Subcutaneous abdominal adipose tissue (tissue), 5 donors: ENCODE results near the gene ARF6.
"Not testable (repeated sequence)": the region's sequence is repeated elsewhere in the genome, so short reads cannot be mapped to it uniquely, and the experiment has no call there.

Experiments used
- H3K27ac ChIP-seq: one replicate; pipeline ENCODE4 v1.7.0; 2013; ENCODE audit warnings: low read depth, mild to moderate bottlenecking, inconsistent platforms, low read length, moderate library complexity
- H3K27me3 ChIP-seq, 5 donors: one replicate each; pipeline ENCODE4 v1.7.0; 2013; ENCODE audit warnings: low read length in 5 of 5, inconsistent platforms in 1 of 5; ENCODE audit not compliant: control insufficient read depth in 5 of 5, insufficient read depth in 4 of 5
- H3K36me3 ChIP-seq, 5 donors: one replicate each; pipeline ENCODE4 v1.7.0; 2013; ENCODE audit warnings: low read length in 5 of 5; ENCODE audit not compliant: control insufficient read depth in 5 of 5, insufficient read depth in 5 of 5
- H3K4me1 ChIP-seq, 5 donors: one replicate each; pipeline ENCODE4 v1.7.0; 2013; ENCODE audit warnings: low read length in 5 of 5, mild to moderate bottlenecking in 3 of 5, moderate library complexity in 1 of 5; ENCODE audit not compliant: control insufficient read depth in 5 of 5, insufficient read depth in 5 of 5
- H3K4me3 ChIP-seq, 5 donors: one replicate each; pipeline ENCODE4 v1.7.0; 2013; ENCODE audit warnings: low read length in 5 of 5, low read depth in 1 of 5
- H3K9ac ChIP-seq, 5 donors: one replicate each; pipeline ENCODE4 v1.7.0; 2013; ENCODE audit warnings: low read length in 5 of 5, mild to moderate bottlenecking in 4 of 5, moderate library complexity in 3 of 5
- H3K9me3 ChIP-seq, 5 donors: one replicate each; pipeline ENCODE4 v1.7.0; 2013; ENCODE audit warnings: low read length in 5 of 5; ENCODE audit not compliant: control insufficient read depth in 5 of 5
- donor health status: healthy.
- donor health status: healthy.
- donor health status: healthy.
- donor health status: healthy.
- donor health status: healthy.

Gene ARF6

GRCh38 chr14:49935526-49935925, 42.6 kb downstream of the ARF6 start:
- Histone ChIP-seq H3K4me1 (peaks cover 0 to 8% (median 0%) of the 10 kb centered on the region in 5 donors), H3K9me3 (no peaks in the 10 kb centered on the region), H3K4me3 (no peak overlapping the region), H3K9ac (no peak overlapping the region), H3K36me3 (no peaks in the 10 kb centered on the region), H3K27ac (no peak overlapping the region), H3K27me3 (no peaks in the 10 kb centered on the region)

- H3K4me1 ChIP-seq: peaks cover 0 to 12% (median 0%) of the 10 kb centered on the region in 5 donors
- H3K9me3 ChIP-seq, H3K27me3 ChIP-seq, H3K4me3 ChIP-seq, H3K27ac ChIP-seq, H3K36me3 ChIP-seq, H3K9ac ChIP-seq: not testable (repeated sequence)
These were observed 43.4 kb downstream of the ARF6 start for GRCh38 chr14:49936246-49936645.

- peaks cover 0 to 12% (median under 1%) of the 10 kb centered on the region in 5 donors for H3K4me1 ChIP-seq
- not testable (repeated sequence) for H3K36me3 ChIP-seq, H3K4me3 ChIP-seq, H3K27me3 ChIP-seq, H3K9me3 ChIP-seq, H3K27ac ChIP-seq, H3K9ac ChIP-seq
These were observed 44.0 kb downstream of the ARF6 start for GRCh38 chr14:49936882-49937281.

- not testable (repeated sequence) for H3K4me1 ChIP-seq, H3K27ac ChIP-seq, H3K4me3 ChIP-seq, H3K9me3 ChIP-seq, H3K36me3 ChIP-seq, H3K27me3 ChIP-seq, H3K9ac ChIP-seq
These were observed 46.3 kb downstream of the ARF6 start for GRCh38 chr14:49939215-49939614.

GRCh38 chr14:49939884-49940510, 47.1 kb downstream of the ARF6 start:
- no peak overlapping the region for H3K27ac ChIP-seq

GRCh38 chr14:49940808-49941421, 48.0 kb downstream of the ARF6 start:
- Histone ChIP-seq H3K9me3 (no peaks in the 10 kb centered on the region), H3K4me3 (no peak overlapping the region), H3K4me1 (peaks cover 0 to 12% (median 2%) of the 10 kb centered on the region in 5 donors), H3K9ac (no peak overlapping the region), H3K27me3 (no peaks in the 10 kb centered on the region), H3K36me3 (no peaks in the 10 kb centered on the region), H3K27ac (no peak overlapping the region)

More at GRCh38 chr14:49939884-49940510, 47.1 kb downstream of the ARF6 start:
- Histone ChIP-seq H3K4me1 (peaks cover 0 to 8% (median 2%) of the 10 kb centered on the region in 5 donors), H3K9me3 (no peaks in the 10 kb centered on the region), H3K4me3 (no peak overlapping the region), H3K9ac (no peak overlapping the region), H3K27me3 (no peaks in the 10 kb centered on the region), H3K36me3 (no peaks in the 10 kb centered on the region)

GRCh38 chr14:49942090-49942489, 49.2 kb downstream of the ARF6 start:
- H3K4me1 ChIP-seq: peaks cover 1 to 22% (median 6%) of the 10 kb centered on the region in 5 donors
- H3K9ac ChIP-seq: no peak overlapping the region
- no peaks in the 10 kb centered on the region for H3K9me3 ChIP-seq
- H3K4me3 ChIP-seq: no peak overlapping the region
- H3K27me3 ChIP-seq: no peaks in the 10 kb centered on the region
- no peak overlapping the region for H3K27ac ChIP-seq
- no peaks in the 10 kb centered on the region for H3K36me3 ChIP-seq

GRCh38 chr14:49944501-49944900, 51.6 kb downstream of the ARF6 start:
- Histone ChIP-seq H3K4me1 (peaks cover 1 to 22% (median 6%) of the 10 kb centered on the region in 5 donors), H3K36me3 (no peaks in the 10 kb centered on the region), H3K27ac (no peak overlapping the region)

GRCh38 chr14:49945448-49946319, 52.8 kb downstream of the ARF6 start:
- Histone ChIP-seq H3K4me1 (peaks cover 1 to 18% (median 6%) of the 10 kb centered on the region in 5 donors), H3K9ac (no peak overlapping the region), H3K27me3 (no peaks in the 10 kb centered on the region), H3K27ac (no peak overlapping the region), H3K4me3 (no peak overlapping the region), H3K36me3 (no peaks in the 10 kb centered on the region), H3K9me3 (no peaks in the 10 kb centered on the region)

More at GRCh38 chr14:49944501-49944900, 51.6 kb downstream of the ARF6 start:
- Histone ChIP-seq H3K9ac (no peak overlapping the region), H3K27me3 (no peaks in the 10 kb centered on the region), H3K9me3 (no peaks in the 10 kb centered on the region), H3K4me3 (no peak overlapping the region)
